ENCODE data around the gene TGFBR3L.

The TGFBR3L gene

DNA sequence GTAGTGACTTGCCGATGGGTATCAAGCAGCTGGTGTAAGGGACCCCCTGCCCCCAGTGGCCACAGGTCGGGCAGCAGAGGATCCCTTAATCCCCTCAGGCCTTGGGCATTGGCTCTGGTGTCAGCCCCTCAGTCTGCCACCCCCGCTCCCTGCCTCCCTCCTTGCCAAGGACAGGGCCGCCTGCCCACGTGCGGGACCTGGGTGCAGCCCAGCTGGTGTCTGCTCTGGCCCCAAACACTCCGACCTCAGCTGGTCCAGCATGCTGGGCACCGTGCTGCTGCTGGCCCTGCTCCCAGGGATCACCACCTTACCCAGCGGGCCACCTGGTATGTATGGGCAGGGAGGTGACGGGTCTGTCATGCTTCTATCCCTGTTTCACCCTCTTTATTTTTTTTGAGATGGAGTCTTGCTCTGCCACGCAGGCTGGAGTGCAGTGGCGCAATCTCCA is at the start of gene TGFBR3L:
TGFBR3L (plus strand) TSS at position 233 of the 448 bp plus-strand sequence.
- no peak for DNase-seq (ENCODE audit: low read depth)

- no peak for DNase-seq (ENCODE audit: low read depth)
These were observed 49.2 kb upstream of the TGFBR3L start for GRCh38 chr19:7865262-7865911.

DNA sequence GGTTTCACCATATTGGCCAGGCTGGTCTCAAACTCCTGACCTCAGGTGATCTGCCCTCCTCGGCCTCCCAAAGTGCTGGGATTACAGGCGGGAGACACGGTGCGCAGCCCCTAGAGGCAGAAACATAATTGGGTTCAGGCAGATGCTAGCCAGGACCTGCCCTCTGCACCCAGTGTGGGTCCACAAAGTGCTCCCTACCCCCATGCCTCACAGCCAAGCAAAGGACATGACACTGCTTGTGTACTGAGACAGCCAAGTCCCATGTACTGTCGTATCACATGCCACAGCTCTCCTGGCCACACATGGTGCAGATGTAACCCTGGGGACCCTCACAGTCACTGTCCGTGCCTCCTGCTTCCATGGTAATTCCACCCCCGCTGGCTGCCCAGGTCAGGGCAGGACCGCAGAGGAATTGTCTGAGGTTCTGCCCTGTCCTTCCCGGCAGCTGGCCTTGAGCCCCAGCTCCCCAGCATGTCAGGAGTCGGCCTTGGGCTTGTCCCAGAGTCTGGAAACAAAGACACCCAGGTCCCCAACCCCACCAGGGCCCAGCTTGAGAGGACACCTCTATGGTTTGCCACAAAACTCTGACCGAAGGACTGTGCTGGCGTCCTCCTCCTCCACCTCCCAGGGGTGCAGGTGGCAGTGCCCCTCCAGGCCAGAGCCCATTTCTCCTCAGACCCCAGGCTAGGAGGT is 48.1 kb upstream of the TGFBR3L start:
- no peak for DNase-seq (ENCODE audit: low read depth)

- DNase-seq (ENCODE audit: low read depth) = no peak
These were observed 47.4 kb upstream of the TGFBR3L start for GRCh38 chr19:7867092-7867844.

DNA sequence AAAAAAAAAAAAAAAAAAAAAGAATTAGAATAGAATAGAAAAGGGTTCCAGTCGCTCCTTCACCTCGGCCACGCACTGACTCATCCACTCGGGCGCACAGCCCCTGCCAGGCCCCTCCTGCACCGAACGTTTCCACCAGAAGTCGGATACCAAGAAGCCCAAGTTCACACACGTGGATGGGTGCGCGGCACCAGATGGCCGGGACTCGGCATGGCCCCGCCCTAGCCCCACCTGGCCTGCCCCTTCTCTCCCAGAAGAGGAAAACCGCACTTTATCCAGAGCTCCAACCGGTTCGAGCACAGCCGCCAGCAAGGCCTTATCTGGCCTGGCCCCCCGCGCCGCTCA is 46.3 kb upstream of the TGFBR3L start:
- DNase-seq (ENCODE audit: low read depth) = no peak

- DNase-seq (ENCODE audit: low read depth) = peak; percentile 55
These were observed 45.8 kb upstream of the TGFBR3L start for GRCh38 chr19:7868671-7869452.

DNA sequence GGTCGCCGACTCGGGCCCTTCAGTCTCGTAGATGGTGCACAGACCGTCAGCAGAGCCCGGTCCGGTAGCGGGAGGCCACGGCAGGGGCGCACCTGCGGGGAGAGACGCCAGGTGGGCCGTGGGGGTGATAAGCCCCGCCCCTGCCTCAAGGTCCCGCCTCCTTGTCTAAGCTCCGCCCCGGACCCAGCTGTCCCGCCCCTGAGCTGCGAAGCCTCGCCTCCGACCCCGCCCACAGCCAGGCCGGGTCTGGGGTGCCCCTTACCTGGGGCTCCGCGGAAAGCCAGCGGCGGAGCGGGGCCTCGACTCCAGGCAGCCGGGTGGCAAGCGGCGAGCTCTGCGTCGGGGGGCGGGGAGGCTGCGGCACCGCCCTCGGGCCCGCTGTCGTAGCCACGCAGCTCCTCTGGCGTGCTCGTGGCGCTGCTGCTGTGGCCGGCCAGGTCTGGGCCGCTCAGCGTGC is 45.1 kb upstream of the TGFBR3L start:
- DNase-seq (ENCODE audit: low read depth) = no peak

DNA sequence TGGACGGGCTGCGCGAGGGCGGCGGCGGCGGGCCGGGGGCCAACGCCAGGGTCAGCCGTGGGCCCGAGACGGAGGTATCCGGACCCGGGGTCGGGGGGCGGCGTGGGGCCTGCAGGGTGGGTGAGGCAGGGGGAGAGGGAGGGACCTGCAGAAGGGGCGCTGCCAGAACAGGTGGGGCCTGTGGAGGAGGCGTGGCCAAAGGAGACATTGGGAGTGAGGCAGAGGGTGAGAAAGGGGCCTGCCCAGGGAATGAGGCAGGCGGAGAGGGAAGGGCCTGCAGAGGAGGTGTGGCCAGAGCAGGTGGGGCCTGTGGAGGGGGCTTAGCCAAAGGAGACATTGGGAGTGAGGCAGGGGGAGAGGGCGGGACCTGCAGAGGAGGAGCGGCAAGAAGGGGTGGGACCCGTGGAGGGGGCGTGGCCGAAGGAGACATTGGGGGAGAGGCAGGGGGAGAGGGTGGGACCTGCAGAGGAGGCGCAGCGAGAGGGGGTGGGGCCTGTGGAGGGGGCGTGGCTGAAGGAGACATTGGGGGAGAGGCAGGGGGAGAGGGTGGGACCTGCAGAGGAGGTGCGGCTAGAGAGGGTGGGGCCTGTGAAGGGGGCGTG is 44.6 kb upstream of the TGFBR3L start:
- peak; percentile 2 for DNase-seq (ENCODE audit: low read depth)

- peak; percentile 2 for DNase-seq (ENCODE audit: low read depth)
These were observed 43.8 kb upstream of the TGFBR3L start for GRCh38 chr19:7870571-7871436.

DNA sequence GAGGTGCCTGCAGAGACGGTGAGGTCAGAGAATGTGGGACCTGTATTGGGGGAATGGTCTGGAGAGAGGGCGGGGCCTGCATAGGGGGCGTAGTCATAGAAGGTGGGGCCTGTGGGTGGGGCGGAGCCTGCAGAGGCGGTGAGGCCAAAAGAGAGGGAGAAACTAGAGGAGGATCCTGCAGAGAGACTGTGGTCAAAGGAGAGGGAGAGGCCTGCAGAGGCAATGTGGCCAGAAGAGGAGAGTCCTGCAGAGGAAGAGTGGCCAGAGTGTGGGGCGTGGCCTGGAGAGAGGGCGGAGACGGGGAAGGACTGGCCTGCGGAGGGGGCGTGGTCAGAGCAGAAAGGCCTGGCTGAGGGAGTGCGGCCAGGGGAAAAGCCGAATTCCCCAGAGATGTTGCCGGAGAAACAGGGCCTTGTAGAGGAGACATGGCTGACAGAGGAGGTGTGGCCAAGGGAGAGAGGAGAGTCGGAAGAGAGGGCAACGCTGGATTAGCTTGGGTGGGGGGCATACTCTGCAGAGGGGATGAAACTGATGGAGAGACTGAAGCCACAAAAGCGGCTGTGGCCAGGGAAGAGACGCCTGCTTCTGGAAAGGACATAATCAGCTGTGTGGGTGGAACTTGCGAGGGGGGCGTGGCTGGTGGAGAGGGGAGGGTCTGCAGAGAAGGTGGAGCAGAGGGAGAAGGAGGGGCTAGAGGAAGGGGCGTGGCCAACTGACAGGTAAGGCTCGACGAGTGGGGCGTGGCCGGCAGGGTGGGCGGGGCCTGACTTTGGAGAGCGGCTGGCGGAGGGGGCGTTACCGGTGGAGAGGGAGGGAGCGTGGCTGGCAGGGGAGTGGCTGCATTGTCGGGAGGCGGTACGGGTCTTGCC is 43.0 kb upstream of the TGFBR3L start:
- DNase-seq (ENCODE audit: low read depth) = peak; percentile 69

DNA sequence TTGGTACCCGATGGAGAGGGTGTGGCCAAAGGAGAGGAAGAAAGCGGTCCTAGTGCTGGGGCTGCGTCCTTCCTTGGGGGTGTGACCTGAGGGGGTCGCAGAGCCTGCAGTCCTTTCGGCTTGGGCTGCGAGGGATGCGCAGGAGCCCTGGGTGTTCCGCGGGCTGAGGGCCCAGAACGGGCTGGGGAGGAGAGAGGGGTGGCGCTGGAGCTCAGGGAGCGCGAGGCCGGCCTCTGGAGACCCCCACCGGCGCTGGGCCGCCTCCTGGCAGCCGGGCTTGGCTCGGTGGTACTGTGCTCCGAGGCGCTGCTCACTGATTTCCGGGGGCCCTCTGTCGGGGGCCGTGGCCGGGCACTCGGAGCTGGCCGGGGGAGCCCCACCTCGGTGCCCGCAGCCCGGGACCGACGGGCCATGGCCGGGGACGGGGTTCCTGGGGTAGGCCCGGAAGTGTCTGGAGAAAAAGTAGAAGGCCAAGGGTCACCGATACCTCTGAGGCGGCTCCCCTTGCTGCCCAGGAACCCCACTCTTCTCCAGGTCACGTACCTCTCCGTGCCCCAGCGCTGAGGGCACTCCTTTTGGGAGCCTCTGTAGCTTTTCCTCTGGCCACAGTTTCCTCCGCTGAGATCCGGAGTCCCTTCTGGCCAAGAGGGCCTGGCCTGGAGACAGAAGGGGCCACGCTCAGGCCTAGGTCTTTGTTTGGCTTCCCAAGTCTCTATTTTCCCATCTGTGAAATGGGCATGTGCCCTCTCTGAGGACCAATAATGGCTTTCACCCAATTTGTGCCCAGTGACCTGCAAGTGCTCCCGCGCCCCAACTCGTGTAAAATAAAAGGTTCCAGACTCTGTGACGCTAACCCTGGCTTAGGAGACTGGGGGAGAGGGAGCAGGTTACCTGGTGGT is 42.1 kb upstream of the TGFBR3L start:
- no peak for DNase-seq (ENCODE audit: low read depth)

DNA sequence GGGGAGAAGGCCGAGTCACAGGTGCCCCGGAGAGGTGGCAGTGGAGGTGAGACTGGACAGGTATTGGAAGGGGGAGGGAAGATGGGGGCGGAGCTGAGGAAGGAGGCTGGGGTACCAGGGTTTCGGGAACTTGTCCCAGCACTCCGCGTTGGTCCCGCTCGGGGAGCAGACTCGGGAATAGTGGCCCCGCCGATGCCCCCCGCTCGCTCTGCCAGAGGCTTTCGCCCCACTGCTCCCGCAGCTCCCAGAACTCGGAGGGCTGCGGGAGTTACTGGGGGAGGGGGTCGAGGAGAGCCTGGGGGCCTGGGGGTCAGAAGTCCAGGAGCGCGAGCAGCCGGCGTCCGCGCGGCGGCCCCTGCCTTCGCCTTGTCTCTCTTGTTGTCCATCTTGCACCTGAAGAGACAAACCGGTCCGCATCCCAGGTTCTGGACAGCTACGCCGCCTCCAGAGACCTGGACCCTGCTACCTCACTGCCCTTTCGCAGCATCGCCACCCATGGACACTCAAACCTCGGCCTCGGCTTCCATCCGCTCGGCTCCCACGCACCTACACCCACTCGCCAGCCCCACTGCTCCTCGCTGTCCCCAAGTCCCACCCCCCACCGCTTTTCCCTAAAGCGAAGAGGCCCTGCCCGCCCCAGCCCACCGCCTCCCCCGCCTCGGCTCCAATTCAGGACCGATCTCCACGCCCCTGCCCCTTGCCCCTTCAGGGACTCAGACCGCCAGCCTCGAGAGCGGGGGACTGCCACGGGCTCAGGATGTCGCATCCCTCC is 41.1 kb upstream of the TGFBR3L start:
- no peak for DNase-seq (ENCODE audit: low read depth)

DNA sequence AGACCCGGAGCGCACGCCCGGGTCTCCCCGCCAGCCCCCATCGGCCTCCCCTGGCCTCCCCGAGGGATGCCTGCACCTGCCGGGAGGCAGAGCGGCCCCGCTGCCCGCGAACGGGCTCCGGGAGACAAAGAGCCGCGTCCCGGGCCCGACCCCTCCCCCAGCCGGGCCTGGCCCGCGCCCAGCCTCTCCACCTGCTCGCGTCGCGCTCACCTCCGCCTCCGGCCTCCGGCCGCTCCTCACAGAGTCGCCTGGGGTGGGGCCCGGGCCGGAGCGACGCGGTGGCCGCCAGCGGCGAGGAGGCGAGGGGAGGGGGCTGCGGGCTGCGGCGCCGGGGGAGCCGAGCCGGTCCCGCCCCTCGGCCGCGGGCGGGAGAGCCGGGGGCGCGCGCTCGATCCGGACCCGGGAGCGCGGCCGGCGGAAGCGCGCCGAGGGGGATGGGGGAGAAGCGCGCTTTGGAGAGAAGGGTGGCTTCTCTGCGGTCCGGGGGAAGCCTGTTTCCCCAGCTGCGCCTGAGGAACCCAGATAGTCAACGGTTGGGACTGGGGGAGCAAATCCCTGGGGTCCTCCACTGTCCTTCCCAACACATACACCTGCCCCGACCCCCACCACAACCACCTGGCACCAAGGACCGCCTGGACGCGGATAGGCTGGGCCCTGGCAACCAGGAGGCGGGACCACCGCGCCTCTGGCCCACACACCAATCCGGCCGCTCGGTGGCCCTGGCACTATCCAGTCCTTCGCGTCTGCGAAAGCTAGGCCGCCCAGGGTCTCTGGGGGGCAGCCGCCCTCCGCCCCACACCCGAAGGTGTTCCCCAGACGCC is 40.3 kb upstream of the TGFBR3L start, which contains the start of gene PRR36:
PRR36 (minus strand) TSS at position 315 of the 821 bp plus-strand sequence. CDS start 701 bp downstream, outside the sequence.
- no peak for DNase-seq (ENCODE audit: low read depth)

DNA sequence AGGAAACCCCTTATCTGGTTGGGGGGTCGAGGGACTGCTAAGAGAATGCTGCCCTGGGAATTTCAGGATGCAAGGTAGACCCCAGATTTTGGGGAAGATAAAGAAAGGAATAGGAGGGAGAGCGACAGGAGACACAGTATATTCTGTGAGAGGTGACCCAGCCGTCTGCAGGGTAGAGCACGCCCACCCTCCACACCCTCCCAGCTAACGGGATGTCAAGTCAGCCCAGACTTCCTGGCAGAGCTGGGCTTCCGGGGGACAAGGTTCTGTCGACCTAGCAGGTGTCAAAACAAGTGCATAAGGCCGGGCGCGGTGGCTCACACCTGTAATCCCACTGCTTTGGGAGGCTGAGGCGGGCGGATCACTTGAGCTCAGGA is 39.7 kb upstream of the TGFBR3L start:
- DNase-seq (ENCODE audit: low read depth) = no peak

DNA sequence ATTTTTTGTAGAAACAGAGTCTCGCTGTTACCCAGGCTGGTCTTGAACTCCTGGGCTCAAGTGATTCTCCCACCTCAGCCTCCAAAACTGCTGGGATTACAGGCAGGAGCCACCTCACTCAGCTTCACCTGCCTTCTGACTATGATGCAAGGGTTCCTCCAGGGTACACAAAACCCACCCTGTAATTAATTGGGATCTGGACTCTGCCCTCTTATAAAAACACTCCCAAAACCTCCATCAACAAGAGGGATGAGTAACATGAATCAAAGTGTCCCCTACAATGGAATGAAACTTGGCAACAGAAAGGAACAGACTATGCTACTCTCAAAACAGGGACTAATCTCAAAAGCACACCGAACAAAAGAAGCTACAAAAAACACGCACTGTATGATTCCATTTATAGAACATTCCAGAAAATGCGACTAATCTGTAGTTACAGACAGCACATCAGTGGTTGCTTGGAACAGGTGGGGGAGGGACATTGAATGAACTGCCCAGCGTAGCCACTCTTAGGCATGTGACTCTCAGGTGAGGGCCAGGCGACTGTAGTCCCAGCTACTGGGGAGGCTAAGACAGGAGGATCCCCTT is 37.3 kb upstream of the TGFBR3L start:
- DNase-seq (ENCODE audit: low read depth) = no peak

GRCh38 chr19:7879111-7879807 is 35.4 kb upstream of the TGFBR3L start:
- no peak for DNase-seq (ENCODE audit: low read depth)

Data from HS-27A (cell line).